ENCODE data around the gene DMRTC2. TPM values are rescaled to one million over a fixed set of nuclear protein-coding genes. Genes with fewer than 3 reads are reported as not detected.

DMRTC2 gene
- polyA plus RNA-seq, 1 of the 3 experiments (the other 2 are of a cell fraction) = not detected

- no peaks in the 10 kb centered on the region for H4K20me1 ChIP-seq (ENCODE audit: insufficient read depth)
- DNase-seq = no peak
- no peak for TF ChIP-seq GATA2 (CRISPR knock-in tag; IDR thresholded peaks at IDR 0.05)
- TF ChIP-seq TEAD4 (IDR thresholded peaks at IDR 0.05; ENCODE audit: borderline replicate concordance, insufficient read depth) = no peak
- TF ChIP-seq, protein P1, sequence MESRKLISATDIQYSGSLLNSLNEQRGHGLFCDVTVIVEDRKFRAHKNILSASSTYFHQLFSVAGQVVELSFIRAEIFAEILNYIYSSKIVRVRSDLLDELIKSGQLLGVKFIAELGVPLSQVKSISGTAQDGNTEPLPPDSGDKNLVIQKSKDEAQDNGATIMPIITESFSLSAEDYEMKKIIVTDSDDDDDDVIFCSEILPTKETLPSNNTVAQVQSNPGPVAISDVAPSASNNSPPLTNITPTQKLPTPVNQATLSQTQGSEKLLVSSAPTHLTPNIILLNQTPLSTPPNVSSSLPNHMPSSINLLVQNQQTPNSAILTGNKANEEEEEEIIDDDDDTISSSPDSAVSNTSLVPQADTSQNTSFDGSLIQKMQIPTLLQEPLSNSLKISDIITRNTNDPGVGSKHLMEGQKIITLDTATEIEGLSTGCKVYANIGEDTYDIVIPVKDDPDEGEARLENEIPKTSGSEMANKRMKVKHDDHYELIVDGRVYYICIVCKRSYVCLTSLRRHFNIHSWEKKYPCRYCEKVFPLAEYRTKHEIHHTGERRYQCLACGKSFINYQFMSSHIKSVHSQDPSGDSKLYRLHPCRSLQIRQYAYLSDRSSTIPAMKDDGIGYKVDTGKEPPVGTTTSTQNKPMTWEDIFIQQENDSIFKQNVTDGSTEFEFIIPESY (IDR thresholded peaks at IDR 0.05; ENCODE audit: borderline replicate concordance, low read depth) = no peak
- TF ChIP-seq YY1 (IDR thresholded peaks at IDR 0.05; ENCODE audit: low read depth) = no peak
- ChIA-PET CTCF (interaction anchor here (1.0 to 3.0 kb wide), 4 partner anchors 9 to 231 kb away, joined by 3 to 11 read pairs (median 5); no protein-coding TSS in a partner anchor), POLR2A (no interaction called here)
- H3K9me2 ChIP-seq = no peaks in the 10 kb centered on the region
- no peak overlapping the region for H3K27ac ChIP-seq (ENCODE audit: low read depth in 2 of 2, low read length in 1 of 2)
- no peaks in the 10 kb centered on the region for H3K9me3 ChIP-seq
- H3K4me2 ChIP-seq = no peak overlapping the region
- H3K79me2 ChIP-seq (ENCODE audit: insufficient read depth) = no peaks in the 10 kb centered on the region
- H3F3A ChIP-seq (replicated peaks; ENCODE audit: insufficient read depth) = no peaks in the 10 kb centered on the region
- 18% methylated on average over 3 of the region's 3 CpGs for WGBS (ENCODE audit: low lambda C conversion rate)
- no peaks in the 10 kb centered on the region for H3K4me1 ChIP-seq (ENCODE audit: control insufficient read depth in 1 of 2, insufficient read depth in 2 of 2, low read depth in 1 of 2, low read length in 1 of 2)
- H3K36me3 ChIP-seq (replicated peaks in 1 of 2; ENCODE audit: control insufficient read depth in 1 of 2, insufficient read depth in 2 of 2, low read length in 1 of 2) = no peaks in the 10 kb centered on the region
- H3K9ac ChIP-seq = no peak overlapping the region
- H3K27me3 ChIP-seq (ENCODE audit: insufficient read depth) = peaks cover 50% of the 10 kb centered on the region; the same call in 1 of the 2 replicates
- no peak overlapping the region for H3K4me3 ChIP-seq (ENCODE audit: low read depth in 2 of 2, low read length in 1 of 2)
- no peak overlapping the region for H2AFZ ChIP-seq (ENCODE audit: low read depth)
Observed at GRCh38 chr19:41804336-41804735, 40.5 kb upstream of the DMRTC2 start.

DNA sequence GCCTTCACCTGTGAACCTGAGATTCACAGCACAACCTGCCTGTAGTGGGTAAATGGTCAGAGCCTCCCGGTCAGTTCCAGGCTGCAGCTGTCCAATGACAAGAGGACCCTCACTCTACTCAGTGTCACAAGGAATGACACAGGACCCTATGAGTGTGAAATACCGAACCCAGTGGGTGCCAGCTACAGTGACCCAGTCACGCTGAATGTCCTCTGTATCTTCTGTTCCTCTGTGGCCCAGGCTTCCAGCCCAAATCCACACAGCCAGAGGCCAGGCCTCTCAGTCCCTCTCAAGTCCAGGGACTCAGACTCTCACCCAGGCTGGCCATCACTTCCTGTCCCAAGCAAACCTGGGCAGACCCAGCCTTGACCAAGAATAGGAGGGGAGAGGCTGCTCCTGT lies 37.7 kb upstream of the DMRTC2 start:
- Histone ChIP-seq H3K36me3 (replicated peaks in 1 of 2; ENCODE audit: control insufficient read depth in 1 of 2, insufficient read depth in 2 of 2, low read length in 1 of 2) (no peaks in the 10 kb centered on the region), H3K9me3 (no peaks in the 10 kb centered on the region), H3K9me2 (no peaks in the 10 kb centered on the region), H4K20me1 (ENCODE audit: insufficient read depth) (no peaks in the 10 kb centered on the region), H2AFZ (ENCODE audit: low read depth) (no peak overlapping the region), H3F3A (replicated peaks; ENCODE audit: insufficient read depth) (no peaks in the 10 kb centered on the region), H3K4me1 (ENCODE audit: control insufficient read depth in 1 of 2, insufficient read depth in 2 of 2, low read depth in 1 of 2, low read length in 1 of 2) (no peaks in the 10 kb centered on the region), H3K4me2 (no peak overlapping the region), H3K27ac (ENCODE audit: low read depth in 2 of 2, low read length in 1 of 2) (no peak overlapping the region), H3K4me3 (ENCODE audit: low read depth in 2 of 2, low read length in 1 of 2) (no peak overlapping the region), H3K9ac (no peak overlapping the region), H3K27me3 (ENCODE audit: insufficient read depth) (peaks cover 37% of the 10 kb centered on the region; the same call in 1 of the 2 replicates), H3K79me2 (ENCODE audit: insufficient read depth) (no peaks in the 10 kb centered on the region)
- no peak for DNase-seq
- CTCF ChIA-PET = interaction anchor here (1.0 to 2.1 kb wide), 3 partner anchors 12 to 14 kb away, joined by 3 to 14 read pairs (median 6); no protein-coding TSS in a partner anchor
- POLR2A ChIA-PET = no interaction called here
- WGBS (ENCODE audit: low lambda C conversion rate) = 9% methylated on average over 3 of the region's 3 CpGs
- TF ChIP-seq GABPA (IDR thresholded peaks at IDR 0.05; ENCODE audit: low read depth) (no peak), TAF1 (IDR thresholded peaks at IDR 0.05; ENCODE audit: borderline replicate concordance, low read depth, low read length) (no peak), SMC3 (IDR thresholded peaks at IDR 0.05; ENCODE audit: low read depth, low read length) (no peak), YY1 (IDR thresholded peaks at IDR 0.05; ENCODE audit: low read depth) (no peak), RAD21 (IDR thresholded peaks at IDR 0.05; ENCODE audit: low read length) (no peak), FOXJ3 (CRISPR knock-in tag; IDR thresholded peaks at IDR 0.05) (no peak), MEF2A (IDR thresholded peaks at IDR 0.05; ENCODE audit: borderline replicate concordance, low read depth) (no peak), RCOR1 (IDR thresholded peaks at IDR 0.05; ENCODE audit: low read length) (no peak), FOXM1 (IDR thresholded peaks at IDR 0.05; ENCODE audit: low read depth) (no peak), JUND (IDR thresholded peaks at IDR 0.05) (no peak), NRF1 (IDR thresholded peaks at IDR 0.05; ENCODE audit: low read depth, low read length) (no peak)
- TF ChIP-seq, protein P2, sequence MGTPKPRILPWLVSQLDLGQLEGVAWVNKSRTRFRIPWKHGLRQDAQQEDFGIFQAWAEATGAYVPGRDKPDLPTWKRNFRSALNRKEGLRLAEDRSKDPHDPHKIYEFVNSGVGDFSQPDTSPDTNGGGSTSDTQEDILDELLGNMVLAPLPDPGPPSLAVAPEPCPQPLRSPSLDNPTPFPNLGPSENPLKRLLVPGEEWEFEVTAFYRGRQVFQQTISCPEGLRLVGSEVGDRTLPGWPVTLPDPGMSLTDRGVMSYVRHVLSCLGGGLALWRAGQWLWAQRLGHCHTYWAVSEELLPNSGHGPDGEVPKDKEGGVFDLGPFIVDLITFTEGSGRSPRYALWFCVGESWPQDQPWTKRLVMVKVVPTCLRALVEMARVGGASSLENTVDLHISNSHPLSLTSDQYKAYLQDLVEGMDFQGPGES (IDR thresholded peaks at IDR 0.05; ENCODE audit: low read depth, low read length) = no peak
- TF ChIP-seq, protein P3, sequence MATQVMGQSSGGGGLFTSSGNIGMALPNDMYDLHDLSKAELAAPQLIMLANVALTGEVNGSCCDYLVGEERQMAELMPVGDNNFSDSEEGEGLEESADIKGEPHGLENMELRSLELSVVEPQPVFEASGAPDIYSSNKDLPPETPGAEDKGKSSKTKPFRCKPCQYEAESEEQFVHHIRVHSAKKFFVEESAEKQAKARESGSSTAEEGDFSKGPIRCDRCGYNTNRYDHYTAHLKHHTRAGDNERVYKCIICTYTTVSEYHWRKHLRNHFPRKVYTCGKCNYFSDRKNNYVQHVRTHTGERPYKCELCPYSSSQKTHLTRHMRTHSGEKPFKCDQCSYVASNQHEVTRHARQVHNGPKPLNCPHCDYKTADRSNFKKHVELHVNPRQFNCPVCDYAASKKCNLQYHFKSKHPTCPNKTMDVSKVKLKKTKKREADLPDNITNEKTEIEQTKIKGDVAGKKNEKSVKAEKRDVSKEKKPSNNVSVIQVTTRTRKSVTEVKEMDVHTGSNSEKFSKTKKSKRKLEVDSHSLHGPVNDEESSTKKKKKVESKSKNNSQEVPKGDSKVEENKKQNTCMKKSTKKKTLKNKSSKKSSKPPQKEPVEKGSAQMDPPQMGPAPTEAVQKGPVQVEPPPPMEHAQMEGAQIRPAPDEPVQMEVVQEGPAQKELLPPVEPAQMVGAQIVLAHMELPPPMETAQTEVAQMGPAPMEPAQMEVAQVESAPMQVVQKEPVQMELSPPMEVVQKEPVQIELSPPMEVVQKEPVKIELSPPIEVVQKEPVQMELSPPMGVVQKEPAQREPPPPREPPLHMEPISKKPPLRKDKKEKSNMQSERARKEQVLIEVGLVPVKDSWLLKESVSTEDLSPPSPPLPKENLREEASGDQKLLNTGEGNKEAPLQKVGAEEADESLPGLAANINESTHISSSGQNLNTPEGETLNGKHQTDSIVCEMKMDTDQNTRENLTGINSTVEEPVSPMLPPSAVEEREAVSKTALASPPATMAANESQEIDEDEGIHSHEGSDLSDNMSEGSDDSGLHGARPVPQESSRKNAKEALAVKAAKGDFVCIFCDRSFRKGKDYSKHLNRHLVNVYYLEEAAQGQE (IDR thresholded peaks at IDR 0.05; ENCODE audit: low read depth, low read length) = no peak

Data from SK-N-SH (cell line).